ACC112 (cell line): Measurements from ENCODE around the gene POLA2.

Experiments used
- H2AFZ ChIP-seq: fragments of 200-600 bp; sonication (generic); one replicate; pipeline ENCODE4 v1.6.0; 2017; ENCODE audit warnings: antibody characterized with exemption, low read length; ENCODE audit not compliant: unreplicated experiment
- H3K27ac ChIP-seq: fragments of 200-600 bp; sonication (generic); 2 replicates; pipeline ENCODE4 v1.5.1; 2014; ENCODE audit warnings: low read depth, mild to moderate bottlenecking, antibody characterized with exemption, low read length, moderate library complexity
- H3K27me3 ChIP-seq: fragments of 200-600 bp; sonication (generic); 2 replicates; pipeline ENCODE4 v1.6.1; 2014; ENCODE audit warnings: mild to moderate bottlenecking, antibody characterized with exemption, low read length, moderate library complexity, mixed read lengths; ENCODE audit not compliant: insufficient read depth
- H3K36me3 ChIP-seq: fragments of 200-600 bp; sonication (generic); 2 replicates; pipeline ENCODE4 v1.6.1; 2016; ENCODE audit warnings: mild to moderate bottlenecking, antibody characterized with exemption, low read length, moderate library complexity, mixed read lengths; ENCODE audit not compliant: insufficient read depth
- H3K4me1 ChIP-seq: fragments of 200-600 bp; sonication (generic); one replicate; pipeline ENCODE4 v1.6.1; 2016; ENCODE audit warnings: low read length, mixed read lengths; ENCODE audit not compliant: insufficient read depth, unreplicated experiment, control insufficient read depth
- H3K4me3 ChIP-seq: fragments of 200-600 bp; sonication (generic); 2 replicates; pipeline ENCODE4 v1.5.1; 2014; ENCODE audit warnings: mild to moderate bottlenecking, low read depth, low read length
- H3K79me2 ChIP-seq: fragments of 200-600 bp; sonication (generic); one replicate; pipeline ENCODE4 v1.6.0; 2016; ENCODE audit warnings: low read length; ENCODE audit not compliant: control insufficient read depth, unreplicated experiment, insufficient read depth

The POLA2 gene

GRCh38 chr11:65287601-65288000 is 25.8 kb downstream of the POLA2 start:
- Histone ChIP-seq H2AFZ (no peak overlapping the region), H3K4me1 (peaks cover 37% of the 10 kb centered on the region), H3K79me2 (no peaks in the 10 kb centered on the region), H3K36me3 (peaks cover 9% of the 10 kb centered on the region; the same call in 1 of the 2 replicates), H3K27ac (no peak overlapping the region), H3K4me3 (no peak overlapping the region), H3K27me3 (no peaks in the 10 kb centered on the region)

DNA sequence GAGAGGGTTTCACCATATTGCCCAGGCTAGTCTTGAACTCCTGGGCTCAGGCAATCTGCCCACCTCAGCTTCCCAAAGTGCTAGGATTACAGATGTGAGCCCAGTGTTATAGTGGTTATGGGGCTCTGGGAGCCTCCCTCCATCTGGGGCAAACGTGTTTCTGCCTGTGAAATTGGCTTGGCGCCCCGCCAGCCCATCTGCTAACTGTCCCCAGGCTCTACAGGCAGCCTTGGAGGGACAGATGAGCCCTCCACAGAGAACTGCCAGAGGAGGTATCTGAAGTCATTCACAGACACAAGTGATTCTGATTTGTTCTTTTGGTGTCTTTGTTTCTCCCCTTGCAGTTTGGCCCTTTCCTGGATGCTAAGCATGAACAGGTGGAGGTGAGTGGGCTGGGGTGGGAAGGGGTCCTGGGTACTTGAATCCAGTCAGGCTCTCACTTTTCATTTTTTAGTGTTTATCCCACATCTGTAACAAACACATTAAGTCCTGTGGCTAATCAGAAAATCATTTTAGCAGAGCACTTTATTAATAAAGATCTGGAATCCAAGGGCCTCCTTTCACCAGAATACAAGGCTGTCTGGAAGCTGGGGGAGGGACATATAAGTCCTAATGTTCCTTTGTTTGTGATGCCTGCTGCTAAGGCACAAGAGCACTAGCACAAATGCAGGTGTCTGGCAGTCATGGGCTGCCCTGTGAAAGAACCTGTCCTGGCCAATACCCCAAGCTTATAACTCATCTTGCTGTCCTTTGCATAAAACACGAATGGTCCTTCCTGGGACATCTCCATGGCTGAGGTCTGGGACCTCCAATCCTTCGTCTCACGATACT is 27.2 kb downstream of the POLA2 start:
- no peak overlapping the region for H3K4me3 ChIP-seq
- H3K4me1 ChIP-seq: peaks cover 43% of the 10 kb centered on the region
- H3K79me2 ChIP-seq: no peaks in the 10 kb centered on the region
- H2AFZ ChIP-seq: no peak overlapping the region
- H3K36me3 ChIP-seq: peaks cover 10% of the 10 kb centered on the region; the same call in 1 of the 2 replicates
- H3K27me3 ChIP-seq: no peaks in the 10 kb centered on the region
- H3K27ac ChIP-seq: peak overlapping the region; percentile 99

DNA sequence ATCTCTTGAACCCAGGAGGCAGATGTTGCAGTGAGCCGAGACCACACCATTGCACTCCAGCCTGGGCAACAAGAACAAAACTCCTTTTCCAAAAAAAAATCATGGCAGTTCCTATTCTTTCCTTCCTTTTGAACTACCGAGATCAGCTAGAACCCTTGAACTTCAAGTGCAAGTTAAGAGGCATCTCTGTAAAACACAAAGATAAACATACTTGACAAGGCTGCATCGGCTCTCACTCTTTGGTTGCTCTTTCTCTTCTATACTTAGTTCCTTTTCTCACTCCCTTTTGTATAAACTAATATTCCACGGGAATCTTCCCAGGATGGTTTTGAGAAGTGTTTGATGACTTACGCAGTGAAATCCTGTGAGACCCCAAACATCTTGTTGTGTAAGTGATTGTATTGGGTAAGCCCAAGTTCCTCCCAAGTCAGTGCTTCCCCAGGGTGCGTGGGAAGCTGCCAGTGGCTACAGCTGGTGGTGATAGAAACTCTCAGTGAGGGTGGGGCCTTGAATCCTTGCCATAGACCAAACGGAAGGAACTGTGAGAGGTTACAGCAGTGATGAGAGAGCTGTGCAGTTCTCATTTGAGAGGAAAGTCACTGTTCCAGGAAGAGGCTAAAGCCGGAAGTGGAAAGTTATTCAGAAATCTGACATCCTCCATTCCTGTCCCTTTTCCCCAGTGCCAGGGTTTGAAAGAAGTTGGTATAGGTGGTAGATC is 28.8 kb downstream of the POLA2 start:
- H3K79me2 ChIP-seq: no peaks in the 10 kb centered on the region
- H3K27ac ChIP-seq: peak overlapping the region; percentile 99
- peaks cover 43% of the 10 kb centered on the region for H3K4me1 ChIP-seq
- peak overlapping the region; percentile 36; the same call in 1 of the 2 replicates for H3K4me3 ChIP-seq
- peaks cover 24% of the 10 kb centered on the region; the same call in 1 of the 2 replicates for H3K36me3 ChIP-seq
- no peak overlapping the region for H2AFZ ChIP-seq
- no peaks in the 10 kb centered on the region for H3K27me3 ChIP-seq

- Histone ChIP-seq H3K27ac (peak overlapping the region; percentile 99), H3K36me3 (peaks cover 24% of the 10 kb centered on the region; the same call in 1 of the 2 replicates), H3K27me3 (no peaks in the 10 kb centered on the region), H3K79me2 (no peaks in the 10 kb centered on the region), H3K4me1 (peaks cover 43% of the 10 kb centered on the region), H2AFZ (no peak overlapping the region), H3K4me3 (peak overlapping the region; percentile 36)
Observed at GRCh38 chr11:65291613-65292012, 29.9 kb downstream of the POLA2 start.

DNA sequence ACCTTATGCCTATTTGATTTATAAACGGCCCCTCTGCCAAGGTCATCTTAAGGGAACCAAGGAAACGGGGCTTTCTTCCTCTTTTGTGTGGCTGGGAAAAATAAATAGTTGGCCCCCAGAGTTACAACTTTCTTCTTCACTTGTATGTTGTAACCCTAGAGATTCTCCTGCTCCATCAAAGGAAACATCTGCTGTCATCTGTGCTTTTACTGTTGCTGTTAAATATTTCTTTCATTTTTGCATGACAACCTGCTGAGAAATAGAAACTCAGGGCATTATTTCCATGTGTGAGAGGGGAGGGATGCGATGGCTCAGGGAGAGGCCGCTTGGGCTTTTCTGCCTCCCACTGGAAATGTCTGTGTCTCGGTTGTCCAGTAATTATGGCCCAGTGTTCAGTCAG is 31.1 kb downstream of the POLA2 start:
- no peaks in the 10 kb centered on the region for H3K27me3 ChIP-seq
- no peak overlapping the region for H2AFZ ChIP-seq
- H3K27ac ChIP-seq: peak overlapping the region; percentile 99
- no peak overlapping the region for H3K4me3 ChIP-seq
- peaks cover 43% of the 10 kb centered on the region for H3K4me1 ChIP-seq
- H3K36me3 ChIP-seq: peaks cover 24% of the 10 kb centered on the region; the same call in 1 of the 2 replicates
- no peaks in the 10 kb centered on the region for H3K79me2 ChIP-seq

DNA sequence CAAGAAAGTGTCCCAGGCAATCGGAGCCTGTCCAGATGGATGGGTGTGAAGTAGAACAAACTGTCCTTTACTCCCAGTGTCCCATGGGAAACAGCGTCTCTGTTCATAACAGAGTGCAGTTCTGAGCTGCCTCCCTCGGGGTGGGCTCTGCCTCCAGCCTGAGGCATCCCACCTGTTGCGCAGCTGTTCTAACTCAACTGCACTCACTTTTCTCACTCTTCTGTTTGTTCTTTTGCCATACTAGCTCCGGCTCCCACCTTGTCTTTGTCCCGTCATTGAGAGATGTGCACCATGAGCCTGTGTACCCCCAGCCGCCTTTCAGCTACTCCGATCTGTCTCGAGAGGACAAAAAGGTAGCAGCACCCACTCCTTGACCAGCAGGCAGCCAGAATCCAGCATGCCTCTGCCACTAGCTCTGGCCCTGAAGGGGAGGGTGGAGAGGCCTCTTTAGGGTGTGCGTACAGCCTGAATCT is 32.2 kb downstream of the POLA2 start:
- Histone ChIP-seq H2AFZ (no peak overlapping the region), H3K4me3 (no peak overlapping the region)

DNA sequence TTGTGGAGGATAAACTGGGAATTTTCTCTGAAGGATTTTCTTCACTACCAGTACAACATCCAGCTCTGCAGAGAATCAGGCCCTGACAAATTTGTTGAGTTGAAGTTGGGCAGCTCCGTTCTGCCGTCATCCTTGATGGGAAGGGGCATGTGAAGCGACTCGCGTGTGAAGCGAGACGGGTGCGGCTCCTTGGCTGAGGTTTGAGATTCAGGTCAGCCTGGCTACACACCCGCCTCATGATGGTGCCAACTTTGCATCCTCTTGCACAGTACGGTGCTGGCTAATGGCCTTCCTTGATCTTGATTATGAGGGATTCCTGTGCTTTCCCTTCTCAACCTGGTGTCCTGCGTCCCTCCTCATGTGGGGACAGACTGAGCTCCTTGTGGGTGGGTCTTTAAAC is 33.2 kb downstream of the POLA2 start:
- Histone ChIP-seq H3K36me3 (peaks cover 17% of the 10 kb centered on the region; the same call in 1 of the 2 replicates), H3K4me3 (no peak overlapping the region), H3K4me1 (peaks cover 28% of the 10 kb centered on the region), H3K27ac (no peak overlapping the region), H3K79me2 (no peaks in the 10 kb centered on the region), H3K27me3 (no peaks in the 10 kb centered on the region), H2AFZ (no peak overlapping the region)

More for the DNA sequence above, 32.2 kb downstream of the POLA2 start:
- H3K36me3 ChIP-seq: peaks cover 24% of the 10 kb centered on the region; the same call in 1 of the 2 replicates
- no peaks in the 10 kb centered on the region for H3K79me2 ChIP-seq
- H3K4me1 ChIP-seq: peaks cover 38% of the 10 kb centered on the region
- no peak overlapping the region for H3K27ac ChIP-seq
- no peaks in the 10 kb centered on the region for H3K27me3 ChIP-seq

GRCh38 chr11:65295571-65296341 is 34.0 kb downstream of the POLA2 start:
- peaks cover 17% of the 10 kb centered on the region; the same call in 1 of the 2 replicates for H3K36me3 ChIP-seq
- H3K4me3 ChIP-seq: no peak overlapping the region
- no peaks in the 10 kb centered on the region for H3K27me3 ChIP-seq
- no peak overlapping the region for H2AFZ ChIP-seq
- no peaks in the 10 kb centered on the region for H3K79me2 ChIP-seq
- H3K4me1 ChIP-seq: peaks cover 23% of the 10 kb centered on the region
- H3K27ac ChIP-seq: no peak overlapping the region

DNA sequence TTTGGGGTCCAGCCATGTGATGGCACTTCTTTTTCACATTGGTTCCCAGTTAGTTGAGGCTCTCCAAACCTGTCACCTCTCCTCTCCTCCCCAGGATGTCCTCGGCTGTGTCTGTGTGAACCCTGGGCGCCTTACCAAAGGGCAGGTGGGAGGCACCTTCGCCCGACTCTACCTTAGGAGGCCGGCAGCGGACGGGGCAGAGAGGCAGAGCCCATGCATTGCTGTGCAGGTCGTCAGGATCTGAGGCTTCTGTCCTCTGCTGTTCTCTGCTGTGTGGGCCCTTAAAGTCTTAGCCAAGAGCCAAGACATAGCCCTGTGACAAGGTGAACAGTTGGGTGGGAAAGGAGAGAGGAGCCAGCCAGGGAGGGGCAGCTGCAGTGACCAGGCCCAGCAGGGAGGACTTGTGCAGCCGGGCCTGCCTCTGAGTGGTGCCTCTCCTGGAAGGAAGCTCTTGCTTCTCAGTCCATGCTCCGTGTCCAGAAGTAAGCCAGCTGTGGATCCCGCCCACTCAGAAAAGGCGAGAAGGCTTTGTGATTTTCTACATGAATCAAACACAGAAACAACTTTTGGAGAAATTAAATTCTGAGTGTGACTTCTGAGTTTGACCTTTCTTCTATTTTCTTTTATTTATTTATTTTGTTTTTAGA is 35.4 kb downstream of the POLA2 start:
- no peak overlapping the region for H3K4me3 ChIP-seq
- H3K36me3 ChIP-seq: peaks cover 17% of the 10 kb centered on the region; the same call in 1 of the 2 replicates
- no peak overlapping the region for H3K27ac ChIP-seq
- H3K27me3 ChIP-seq: no peaks in the 10 kb centered on the region
- H3K4me1 ChIP-seq: peaks cover 19% of the 10 kb centered on the region
- no peaks in the 10 kb centered on the region for H3K79me2 ChIP-seq
- H2AFZ ChIP-seq: no peak overlapping the region

- Histone ChIP-seq H3K4me3 (no peak overlapping the region), H3K79me2 (no peaks in the 10 kb centered on the region), H3K27me3 (no peaks in the 10 kb centered on the region), H3K27ac (0 out of 2 replicates have a peak overlapping the region, but pooled peaks have one; percentile 5), H3K4me1 (peaks cover 11% of the 10 kb centered on the region), H2AFZ (no peak overlapping the region), H3K36me3 (peaks cover 17% of the 10 kb centered on the region; the same call in 1 of the 2 replicates)
Observed at GRCh38 chr11:65298131-65298535, 36.4 kb downstream of the POLA2 start.
